ENCODE measurements around the gene CLCN2.
A peak's percentile ranks its signal among the peaks of the same experiment; 100 is the strongest.

CLCN2 gene

DNA sequence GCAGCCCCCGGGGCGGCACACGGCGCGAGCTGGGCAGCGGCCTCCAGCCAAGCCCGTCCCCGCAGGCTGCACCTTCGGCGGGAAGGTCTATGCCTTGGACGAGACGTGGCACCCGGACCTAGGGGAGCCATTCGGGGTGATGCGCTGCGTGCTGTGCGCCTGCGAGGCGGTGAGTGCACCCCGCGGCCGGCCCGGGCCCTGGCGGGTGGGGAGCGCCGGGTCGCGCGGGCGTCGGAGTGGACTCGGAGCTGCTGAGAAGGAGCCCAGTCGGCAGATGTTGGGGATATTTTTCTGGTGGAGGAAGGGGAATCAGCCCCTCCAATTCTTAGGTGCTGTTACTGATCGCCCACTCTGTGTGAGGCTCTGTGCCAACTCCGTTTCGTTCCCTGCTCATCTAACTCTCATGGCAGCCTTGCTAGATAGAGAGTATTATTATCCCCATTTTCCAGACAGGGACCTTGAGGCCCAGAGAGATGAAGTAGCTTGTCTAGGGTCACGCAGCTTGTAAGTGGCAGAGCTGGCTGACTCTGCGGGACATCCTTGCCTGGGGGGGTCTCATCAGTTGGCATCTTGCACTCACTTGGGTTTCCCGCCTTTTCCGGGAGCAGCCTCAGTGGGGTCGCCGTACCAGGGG is 19.3 kb upstream of the CLCN2 start:
- no peak for DNase-seq

GRCh38 chr3:184380185-184380626 is 18.8 kb upstream of the CLCN2 start:
- peak; percentile 24 for DNase-seq

DNA sequence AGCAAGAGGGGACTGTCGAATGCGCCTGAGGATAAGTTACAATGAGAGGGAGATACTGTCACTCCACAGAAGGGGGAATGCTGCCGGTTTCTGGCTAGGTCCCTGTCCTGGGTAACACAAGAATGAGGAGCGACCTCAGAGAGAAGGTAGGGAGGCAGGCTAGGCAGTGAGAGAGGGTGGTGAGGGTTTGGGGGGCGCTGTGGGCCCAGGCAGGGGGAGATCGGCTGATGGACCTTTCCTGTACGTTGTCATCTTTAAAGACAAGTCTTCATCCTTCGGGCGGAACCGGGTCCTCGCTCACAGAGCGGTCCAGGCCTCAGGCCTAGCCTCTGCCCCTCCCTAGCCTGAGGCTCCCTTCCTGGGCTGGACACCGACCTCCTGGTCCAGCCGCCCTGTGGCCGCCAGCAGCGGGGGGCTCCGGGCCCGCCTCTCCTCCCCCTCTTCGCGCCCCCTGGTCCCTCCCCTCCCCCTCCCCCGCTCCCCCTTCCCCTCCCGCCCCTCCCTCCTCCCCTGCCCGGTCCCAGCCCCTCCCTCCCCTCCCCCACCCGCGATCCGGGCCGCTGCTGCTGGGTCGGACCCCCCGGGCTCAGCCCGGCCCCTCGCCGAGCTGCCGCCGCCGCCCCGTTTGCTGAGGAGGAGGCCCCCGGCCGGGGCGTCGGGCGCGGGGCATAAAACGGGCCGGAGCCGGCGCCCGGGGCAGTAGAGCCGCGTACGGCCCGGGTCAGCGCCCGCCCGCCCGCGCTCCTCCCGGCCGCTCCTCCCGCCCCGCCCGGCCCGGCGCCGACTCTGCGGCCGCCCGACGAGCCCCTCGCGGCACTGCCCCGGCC is 18.2 kb upstream of the CLCN2 start, which contains the start of gene CHRD:
Gene CHRD, plus strand, starts transcription at position 697 of the 827 bp plus-strand sequence. CDS start 265 bp downstream, outside the sequence.
- DNase-seq: no peak

GRCh38 chr3:184378651-184379357 is 17.4 kb upstream of the CLCN2 start:
- DNase-seq: no peak

DNA sequence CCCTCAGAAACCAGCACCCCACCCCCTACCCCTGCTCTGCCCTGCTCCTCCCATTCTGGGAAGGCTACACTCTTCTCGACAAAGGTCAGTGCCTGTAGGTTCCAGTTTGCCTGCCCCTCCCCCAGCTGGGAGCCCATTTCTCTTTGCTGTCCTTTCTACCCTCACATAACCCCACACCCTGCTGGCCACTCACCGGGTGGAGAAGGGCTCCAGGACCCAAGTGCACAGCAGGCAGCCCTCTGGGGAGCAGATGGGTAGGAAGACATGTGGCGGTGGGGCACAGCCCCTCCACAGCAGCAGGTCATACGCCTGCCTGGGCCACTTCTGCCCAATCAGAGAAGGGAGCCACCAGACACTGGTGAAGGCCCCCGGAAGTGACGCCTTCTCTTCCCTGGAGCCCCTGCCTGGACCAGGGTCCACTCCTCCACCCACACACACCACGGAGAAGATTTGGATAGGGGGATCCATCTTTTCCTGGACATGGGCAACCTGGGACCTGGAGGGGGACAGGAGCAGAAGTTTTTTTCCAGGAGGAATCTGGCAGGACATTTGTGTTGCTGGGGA is 16.6 kb upstream of the CLCN2 start, which contains the start of gene THPO:
Gene THPO, minus strand, starts transcription at position 326 of the 564 bp plus-strand sequence. CDS start 1,948 bp downstream, outside the sequence.
- DNase-seq: no peak

- no peak for DNase-seq
These were observed 16.0 kb upstream of the CLCN2 start for GRCh38 chr3:184377374-184377773.

- DNase-seq: no peak
These were observed 14.5 kb upstream of the CLCN2 start for GRCh38 chr3:184375747-184376461.

- DNase-seq: no peak
These were observed 12.0 kb upstream of the CLCN2 start for GRCh38 chr3:184373422-184373821.

- DNase-seq: no peak
These were observed 11.5 kb upstream of the CLCN2 start for GRCh38 chr3:184372911-184373310.

- DNase-seq: no peak
These were observed 11.0 kb upstream of the CLCN2 start for GRCh38 chr3:184372296-184372821.

GRCh38 chr3:184371570-184372018 is 10.2 kb upstream of the CLCN2 start:
- peak; percentile 91 for DNase-seq

DNA sequence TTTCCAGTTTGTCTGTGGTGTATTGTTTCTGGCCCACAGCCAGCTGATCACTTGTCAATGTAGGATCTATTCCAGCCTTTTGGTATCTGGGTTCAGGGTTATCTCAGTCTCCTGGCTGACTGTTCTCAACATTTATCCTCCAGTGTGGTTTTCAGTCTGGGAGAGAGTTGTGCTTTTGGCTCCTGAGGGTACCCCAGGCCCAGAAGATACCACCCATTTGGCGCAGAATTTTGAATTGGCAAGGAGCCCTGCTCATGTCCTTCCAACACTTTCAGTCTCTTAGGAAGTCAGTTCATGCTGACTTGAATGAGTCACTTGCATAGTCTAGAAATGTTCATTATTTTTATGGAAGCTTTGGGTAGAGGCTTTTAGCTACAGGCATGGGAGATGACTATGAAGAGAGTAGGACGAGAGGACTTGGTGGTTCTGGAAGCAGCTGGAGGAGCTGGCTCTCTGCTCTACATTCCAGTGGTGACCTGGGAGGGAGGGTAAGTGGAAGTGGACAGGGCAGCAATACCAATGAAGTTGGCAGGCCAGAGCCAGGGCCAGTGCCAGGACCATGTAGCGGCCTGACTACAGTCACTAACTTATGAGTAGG is 7.3 kb upstream of the CLCN2 start:
- DNase-seq: no peak

- no peak for DNase-seq
These were observed 6.7 kb upstream of the CLCN2 start for GRCh38 chr3:184368116-184368515.

DNA sequence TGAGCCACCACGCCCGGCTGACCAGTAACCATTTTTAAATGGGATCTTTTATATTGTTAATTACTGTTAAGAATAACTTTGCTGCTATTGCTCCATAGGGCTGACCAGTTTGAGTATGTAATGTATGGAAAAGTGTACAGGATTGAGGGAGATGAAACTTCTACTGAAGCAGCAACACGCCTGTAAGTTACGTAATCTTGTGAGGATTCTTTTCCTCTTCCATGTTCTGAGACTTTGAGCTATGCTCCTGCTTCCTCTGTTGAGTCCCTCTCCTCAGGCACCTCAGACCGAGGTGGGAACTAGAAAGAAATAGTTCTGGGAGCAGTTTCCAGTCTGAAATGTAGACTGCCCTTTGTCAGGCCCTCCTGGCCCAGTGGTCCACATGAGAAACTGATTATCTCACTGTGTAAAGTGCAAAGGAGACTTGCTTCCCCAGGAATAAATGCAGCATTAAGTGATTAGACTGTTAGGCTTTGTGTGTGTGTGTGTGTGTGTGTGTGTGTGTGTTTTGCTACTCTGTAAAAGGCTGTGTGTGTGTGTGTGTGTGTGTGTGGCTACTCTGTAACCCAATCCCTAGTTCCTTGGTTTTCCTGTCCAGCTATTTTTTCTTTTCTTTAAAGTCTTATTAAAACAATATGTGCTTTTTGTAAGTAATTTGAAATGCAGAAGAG is 5.3 kb upstream of the CLCN2 start:
- DNase-seq: no peak

DNA sequence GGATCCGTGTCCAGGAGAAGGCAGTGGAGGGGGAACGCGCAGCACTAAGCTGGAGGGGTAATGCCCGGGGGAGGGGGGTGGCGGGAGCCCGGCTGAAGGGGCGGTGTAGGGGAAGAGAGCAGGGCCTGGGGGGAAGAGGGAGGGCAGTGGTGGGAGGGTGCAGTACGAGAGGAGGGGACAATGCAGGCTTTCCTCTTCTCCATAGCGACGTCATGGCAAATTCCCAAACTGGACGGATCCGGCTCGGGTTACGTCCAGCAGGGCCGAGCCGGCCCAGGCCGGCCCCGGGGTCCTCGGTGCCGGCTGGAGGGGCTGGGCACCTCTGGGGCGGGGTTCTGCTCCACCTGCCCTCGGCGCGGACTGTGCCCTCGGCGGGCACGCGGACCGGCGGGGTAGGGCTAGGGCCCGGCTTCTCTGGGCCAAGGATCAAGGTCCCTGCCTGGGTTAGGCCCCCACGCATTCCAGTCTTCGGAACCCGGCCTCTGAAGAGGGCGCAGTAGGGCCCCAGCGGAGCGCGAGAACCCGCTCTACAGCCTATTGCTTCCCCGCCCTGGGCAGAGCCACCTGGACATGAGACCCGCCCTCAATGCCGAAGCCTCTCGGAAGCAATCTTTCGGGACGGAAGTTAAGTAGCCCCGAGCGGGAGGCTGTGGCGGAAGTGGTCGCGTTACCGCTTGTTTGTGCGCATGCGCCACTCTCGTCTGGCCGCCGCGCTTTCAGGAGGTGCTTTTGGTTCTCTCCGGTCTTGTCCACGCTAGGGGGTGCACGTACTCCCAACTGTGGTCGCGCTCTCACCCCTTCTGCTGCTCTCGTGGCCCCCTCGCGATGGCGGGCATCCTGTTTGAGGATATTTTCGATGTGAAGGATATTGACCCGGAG is 1.5 kb upstream of the CLCN2 start:
- peak; percentile 100 for DNase-seq

DNA sequence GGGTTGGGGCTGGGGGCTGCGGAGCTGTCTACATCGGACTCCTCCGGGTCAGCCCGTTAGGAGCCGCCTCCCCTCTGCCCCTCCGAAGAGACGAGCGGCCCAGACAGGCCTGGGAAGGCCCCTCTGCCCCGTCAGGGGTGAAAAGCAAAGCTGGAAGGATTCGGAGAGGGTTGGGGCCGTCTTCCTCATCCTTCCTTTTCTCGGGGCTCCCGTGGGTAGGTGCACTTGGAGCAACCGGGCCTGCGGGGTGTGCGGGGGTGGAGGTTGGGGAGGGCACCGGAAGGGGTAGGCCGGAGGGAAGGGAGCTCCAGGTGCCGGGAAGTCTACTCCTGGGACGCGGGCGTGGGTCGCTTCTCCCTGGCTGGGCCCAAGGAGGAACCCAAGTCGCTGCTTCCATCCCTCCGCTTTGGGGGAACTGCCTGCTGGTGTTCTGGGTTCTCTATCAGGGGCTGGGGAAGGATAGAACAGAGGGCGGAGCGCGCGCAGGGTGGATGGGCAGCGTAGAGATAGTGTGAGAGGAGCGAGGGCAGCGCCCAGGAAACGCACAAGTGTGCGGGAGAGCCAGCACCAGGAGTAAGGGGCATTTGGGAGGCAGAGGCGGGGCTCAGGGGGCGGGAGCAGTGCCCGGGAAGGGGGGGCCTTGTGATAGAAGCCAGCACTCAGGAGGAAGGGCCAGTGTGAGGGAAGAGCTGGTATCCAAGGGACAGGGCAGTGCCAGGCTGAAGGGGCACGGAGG is 695 bp upstream of the CLCN2 start:
- DNase-seq: peak; percentile 86

DNA sequence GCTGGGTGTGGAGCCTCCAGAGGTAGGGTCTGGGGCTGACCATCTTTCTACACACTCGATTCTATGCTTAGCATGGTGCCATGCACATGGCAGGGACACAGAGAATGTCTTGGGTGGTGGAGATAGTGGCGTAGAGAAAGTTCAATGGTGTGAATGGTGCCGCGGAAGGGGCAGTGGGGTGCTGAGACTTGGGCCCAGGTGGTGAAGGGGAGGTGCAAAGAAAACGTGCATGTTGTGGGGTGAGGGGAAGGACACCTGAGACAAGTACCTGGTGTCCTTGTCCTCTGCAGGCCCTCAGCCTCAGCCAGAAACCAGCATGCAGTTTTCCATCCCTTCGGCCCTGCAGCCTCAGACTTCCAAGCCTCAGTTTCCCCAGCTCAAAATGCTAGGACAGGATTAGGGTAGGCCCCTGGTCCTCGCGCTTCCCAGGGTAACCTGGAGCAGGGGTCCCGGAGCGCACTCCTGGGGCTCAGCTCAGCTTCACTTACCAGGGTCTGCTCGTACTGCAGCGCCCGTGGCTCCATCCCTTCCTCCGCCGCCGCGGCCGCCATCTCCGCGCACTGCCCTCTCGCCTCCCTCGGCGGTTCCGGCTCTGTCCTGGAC is 375 bp downstream of the CLCN2 start:
- no peak for DNase-seq

- DNase-seq: no peak
These were observed 1.1 kb downstream of the CLCN2 start for GRCh38 chr3:184360070-184360928.

Data from NCI-H1436 (cell line).